Natural killer cell (primary cell): Measurements from ENCODE around the gene POLR1A. TPM values are rescaled to one million over a fixed set of nuclear protein-coding genes. Genes with fewer than 3 reads are reported as not detected.

ENCODE experiments used
- ATAC-seq, 3 donors: fragments of 150-1000 bp in 2 of 3; fragments of 200-7000 bp in 1 of 3; cut with Tn5 transposase; 1 replicate in 1 of 3; 2 replicates in 2 of 3; pipeline ENCODE4 v1.10.0; 2021; ENCODE audit warnings: mild to moderate bottlenecking in 2 of 3, moderate library complexity in 2 of 3
- DNase-seq, 2 donors: peaks; one replicate each; pipeline versions ENCODE4 v3.0.0 to v3.0.0-alpha.2; 2013 to 2021; ENCODE audit warnings: mixed read lengths in 1 of 2
- H3K27ac ChIP-seq: one replicate; pipeline ENCODE4 v1.5.1; 2013; ENCODE audit warnings: mild to moderate bottlenecking, low read length
- H3K27me3 ChIP-seq: one replicate; pipeline ENCODE4 v1.6.1; 2013; ENCODE audit warnings: low read length; ENCODE audit not compliant: control insufficient read depth, insufficient read depth
- H3K36me3 ChIP-seq: one replicate; pipeline ENCODE4 v1.6.1; 2013; ENCODE audit warnings: low read length; ENCODE audit not compliant: control insufficient read depth, insufficient read depth
- H3K4me1 ChIP-seq: one replicate; pipeline ENCODE4 v1.6.1; 2013; ENCODE audit warnings: low read length; ENCODE audit not compliant: control insufficient read depth, insufficient read depth
- H3K4me3 ChIP-seq: one replicate; pipeline ENCODE4 v1.5.1; 2013; ENCODE audit warnings: low read length
- H3K9me3 ChIP-seq: one replicate; pipeline ENCODE4 v1.6.1; 2013; ENCODE audit warnings: low read length; ENCODE audit not compliant: control insufficient read depth, insufficient read depth
- H3K27ac Mint-ChIP-seq, 2 donors: one replicate each; pipeline ENCODE4 v1.8.0; 2022; ENCODE audit warnings: mild to moderate bottlenecking in 2 of 2, mixed read lengths in 2 of 2, moderate library complexity in 1 of 2
- H3K27me3 Mint-ChIP-seq, 2 donors: one replicate each; pipeline ENCODE4 v1.8.0; 2022; ENCODE audit warnings: low read depth in 2 of 2, mixed read lengths in 2 of 2
- H3K36me3 Mint-ChIP-seq: one replicate; pipeline ENCODE4 v1.8.0; 2022; ENCODE audit warnings: mixed read lengths
- H3K4me1 Mint-ChIP-seq, 2 donors: one replicate each; pipeline ENCODE4 v1.8.0; 2022; ENCODE audit warnings: mixed read lengths in 2 of 2
- H3K4me3 Mint-ChIP-seq: one replicate; pipeline ENCODE4 v1.8.0; 2022; ENCODE audit warnings: mild to moderate bottlenecking, moderate library complexity, mixed read lengths
- H3K9me3 Mint-ChIP-seq, 2 donors: one replicate each; pipeline ENCODE4 v1.8.0; 2022; ENCODE audit warnings: mixed read lengths in 2 of 2
- WGBS: methylation state at CpG from one replicate; pipeline ENCODE4 v1.1.7; 2013; ENCODE audit warnings: missing lambda C conversion rate; ENCODE audit not compliant: insufficient coverage; 5-methylcytosine and 5-hydroxymethylcytosine counted together
- intact Hi-C: fragments of 100-400 bp; cut with micrococcal nuclease; formaldehyde crosslinking; loops from one replicate; pipeline ENCODE4 v1.14.2; 2022
- total RNA-seq, 4 donors: library from RNA; stranded (reverse); fragments of 120-200 nt in 1 of 4; gene quantifications; one replicate each; pipeline versions ENCODE4 v1.2.3 to v1.2.4, GENCODE V29; 2013 to 2022
- TF ChIP-seq, protein P1 (sequence below): fragments of 200-600 bp; IDR thresholded peaks from one replicate; pipeline ENCODE4 v1.8.0; 2022; ENCODE audit warnings: antibody characterized with exemption

POLR1A gene
- total RNA-seq, 3 donors from 2014 or later (not counting 1 experiment from before 2014, with no cell fraction given) = 19.7 to 26.5 (median 22.8) TPM

DNA sequence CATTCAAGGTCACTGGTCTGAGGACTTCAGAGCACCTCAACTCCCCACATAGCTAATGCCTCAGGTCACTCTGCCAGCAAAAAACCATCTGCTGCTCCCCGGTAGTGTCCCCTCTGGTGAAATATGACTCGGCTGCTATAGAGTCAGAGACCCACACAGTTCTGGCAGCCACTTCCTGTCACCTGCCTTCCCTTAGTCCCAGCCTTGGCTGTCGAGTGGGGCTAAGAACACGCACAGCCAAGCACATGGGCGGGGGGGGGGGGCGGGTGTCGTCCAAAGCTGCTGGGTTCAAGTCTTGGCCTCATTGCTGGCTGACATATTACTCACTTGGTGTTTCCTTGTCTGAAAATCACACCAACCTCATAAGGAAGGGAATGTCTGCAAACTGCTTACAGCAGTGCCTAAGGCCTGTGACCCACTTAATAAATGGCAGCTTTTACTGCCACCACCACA lies 37.5 kb downstream of the POLR1A start:
- peaks cover 19 to 24% of the 10 kb centered on the region in 2 donors for H3K4me1 Mint-ChIP-seq
- H3K27me3 ChIP-seq = no peaks in the 10 kb centered on the region
- no peak overlapping the region for H3K4me3 ChIP-seq
- H3K9me3 ChIP-seq = no peaks in the 10 kb centered on the region
- H3K27ac Mint-ChIP-seq = peak overlapping the region; percentile 78 to 80
- intact Hi-C loops = loop anchor here (1.0 kb wide), 1 partner anchor 12 kb away; no protein-coding TSS in a partner anchor
- peak overlapping the region; percentile 27 for H3K27ac ChIP-seq
- H3K36me3 ChIP-seq = peaks cover 49% of the 10 kb centered on the region
- WGBS = 10% methylated on average over 7 of the region's 7 CpGs
- peak; percentile 76 to 92 (median 89) for ATAC-seq
- peak in 1 of 2 donors; percentile 72 for DNase-seq
- TF ChIP-seq, protein P1, sequence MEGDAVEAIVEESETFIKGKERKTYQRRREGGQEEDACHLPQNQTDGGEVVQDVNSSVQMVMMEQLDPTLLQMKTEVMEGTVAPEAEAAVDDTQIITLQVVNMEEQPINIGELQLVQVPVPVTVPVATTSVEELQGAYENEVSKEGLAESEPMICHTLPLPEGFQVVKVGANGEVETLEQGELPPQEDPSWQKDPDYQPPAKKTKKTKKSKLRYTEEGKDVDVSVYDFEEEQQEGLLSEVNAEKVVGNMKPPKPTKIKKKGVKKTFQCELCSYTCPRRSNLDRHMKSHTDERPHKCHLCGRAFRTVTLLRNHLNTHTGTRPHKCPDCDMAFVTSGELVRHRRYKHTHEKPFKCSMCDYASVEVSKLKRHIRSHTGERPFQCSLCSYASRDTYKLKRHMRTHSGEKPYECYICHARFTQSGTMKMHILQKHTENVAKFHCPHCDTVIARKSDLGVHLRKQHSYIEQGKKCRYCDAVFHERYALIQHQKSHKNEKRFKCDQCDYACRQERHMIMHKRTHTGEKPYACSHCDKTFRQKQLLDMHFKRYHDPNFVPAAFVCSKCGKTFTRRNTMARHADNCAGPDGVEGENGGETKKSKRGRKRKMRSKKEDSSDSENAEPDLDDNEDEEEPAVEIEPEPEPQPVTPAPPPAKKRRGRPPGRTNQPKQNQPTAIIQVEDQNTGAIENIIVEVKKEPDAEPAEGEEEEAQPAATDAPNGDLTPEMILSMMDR = no peak
- H3K4me1 ChIP-seq = peaks cover 25% of the 10 kb centered on the region
- peak overlapping the region; percentile 40 for H3K4me3 Mint-ChIP-seq
- no peaks in the 10 kb centered on the region for H3K27me3 Mint-ChIP-seq
- H3K9me3 Mint-ChIP-seq = no peaks in the 10 kb centered on the region
- H3K36me3 Mint-ChIP-seq = peaks cover 30% of the 10 kb centered on the region

DNA sequence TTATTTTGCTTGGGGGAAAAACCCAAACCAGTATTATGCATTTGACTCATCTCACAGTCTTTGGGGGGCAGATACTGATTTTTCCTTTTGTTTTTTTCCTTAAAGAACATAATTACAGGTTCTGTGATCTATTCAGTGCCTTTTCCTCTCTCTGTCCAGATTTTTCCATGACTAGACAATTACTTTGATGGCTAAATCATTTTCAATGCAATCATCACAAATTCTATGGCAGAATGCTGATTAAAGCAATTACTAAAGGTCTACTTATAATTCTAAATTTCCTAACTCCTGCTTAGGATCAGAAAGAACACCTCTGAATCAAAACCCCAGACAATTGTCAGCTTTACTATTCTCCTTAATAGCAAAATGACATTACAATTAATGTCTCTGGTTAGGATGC lies 38.8 kb downstream of the POLR1A start:
- H3K9me3 ChIP-seq = no peaks in the 10 kb centered on the region
- ATAC-seq (no peak), DNase-seq (no peak)
- no peaks in the 10 kb centered on the region for H3K27me3 ChIP-seq
- H3K27ac Mint-ChIP-seq = peak overlapping the region; percentile 45 to 78
- peaks cover 52% of the 10 kb centered on the region for H3K36me3 ChIP-seq
- H3K27ac ChIP-seq = no peak overlapping the region
- H3K4me1 Mint-ChIP-seq = peaks cover 12 to 14% of the 10 kb centered on the region in 2 donors
- no peaks in the 10 kb centered on the region for H3K9me3 Mint-ChIP-seq
- no peak overlapping the region for H3K4me3 ChIP-seq
- H3K4me1 ChIP-seq = peaks cover 12% of the 10 kb centered on the region
- TF ChIP-seq, protein P1 = no peak
- intact Hi-C loops = no loop called here
- H3K27me3 Mint-ChIP-seq = no peaks in the 10 kb centered on the region
- H3K36me3 Mint-ChIP-seq = peaks cover 39% of the 10 kb centered on the region
- no peak overlapping the region for H3K4me3 Mint-ChIP-seq

DNA sequence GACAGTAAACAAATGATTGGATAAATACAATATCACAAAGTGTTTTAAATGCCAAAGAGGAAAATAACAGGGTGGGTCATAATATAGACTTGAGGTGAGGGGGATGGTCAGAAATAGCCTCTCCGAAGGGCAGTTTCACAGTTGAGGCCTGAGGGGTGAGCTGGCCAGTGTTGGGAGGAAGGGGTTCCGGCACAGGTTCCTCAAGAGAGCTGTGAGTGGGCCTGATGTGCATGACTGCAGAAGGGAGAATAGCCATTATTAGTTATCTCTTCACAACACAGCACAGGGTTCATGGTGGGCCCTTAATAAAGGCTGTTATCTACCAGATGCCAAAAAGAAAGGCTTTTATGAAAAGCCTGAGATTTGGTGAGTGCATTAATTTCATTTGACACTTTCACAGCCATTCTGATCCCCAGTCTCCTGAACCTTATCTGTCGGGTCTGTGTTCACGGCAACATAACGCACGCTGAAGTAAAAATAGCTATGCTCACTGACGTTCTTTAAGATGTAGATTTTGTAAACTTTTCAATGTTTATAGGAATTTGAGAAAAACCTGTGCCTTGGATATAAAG lies 39.6 kb downstream of the POLR1A start:
- intact Hi-C loops = no loop called here
- ATAC-seq (no peak), DNase-seq (no peak)
- peaks cover 55% of the 10 kb centered on the region for H3K36me3 ChIP-seq
- H3K27me3 ChIP-seq = no peaks in the 10 kb centered on the region
- H3K4me3 Mint-ChIP-seq = no peak overlapping the region
- TF ChIP-seq, protein P1 = no peak
- H3K4me1 Mint-ChIP-seq = peaks cover 7 to 11% of the 10 kb centered on the region in 2 donors
- peaks cover 40% of the 10 kb centered on the region for H3K36me3 Mint-ChIP-seq
- peak overlapping the region in 1 of 2 donors; percentile 73 for H3K27ac Mint-ChIP-seq
- H3K4me1 ChIP-seq = peaks cover 12% of the 10 kb centered on the region
- WGBS = 98% methylated on average over 7 of the region's 7 CpGs
- no peaks in the 10 kb centered on the region for H3K9me3 Mint-ChIP-seq
- H3K9me3 ChIP-seq = no peaks in the 10 kb centered on the region
- H3K4me3 ChIP-seq = no peak overlapping the region
- no peaks in the 10 kb centered on the region for H3K27me3 Mint-ChIP-seq
- H3K27ac ChIP-seq = no peak overlapping the region

DNA sequence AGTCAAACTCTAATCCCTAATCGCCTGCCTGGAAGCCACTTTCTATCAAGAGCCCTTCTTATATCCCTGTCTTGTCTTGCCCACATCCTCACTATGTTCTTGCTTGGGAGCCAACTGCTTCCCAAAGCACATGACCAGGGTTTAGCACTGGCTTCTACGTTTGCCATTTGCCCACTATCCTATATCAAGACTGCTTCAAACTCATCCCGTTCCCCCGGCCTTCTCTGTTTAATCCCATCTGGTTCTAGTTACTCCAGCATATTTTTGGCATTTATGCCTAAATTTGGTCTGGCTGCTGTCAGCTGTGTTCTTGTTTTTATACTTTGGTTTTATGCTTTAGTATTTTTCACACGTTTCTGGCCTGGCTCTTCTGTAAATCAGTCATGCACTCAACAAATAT lies 40.2 kb downstream of the POLR1A start:
- Histone ChIP-seq H3K4me1 (peaks cover 12% of the 10 kb centered on the region), H3K9me3 (no peaks in the 10 kb centered on the region), H3K27ac (no peak overlapping the region), H3K4me3 (no peak overlapping the region), H3K27me3 (no peaks in the 10 kb centered on the region), H3K36me3 (peaks cover 52% of the 10 kb centered on the region)
- intact Hi-C loops = no loop called here
- no peak for ATAC-seq
- H3K4me3 Mint-ChIP-seq = no peak overlapping the region
- no peaks in the 10 kb centered on the region for H3K9me3 Mint-ChIP-seq
- DNase-seq = no peak
- H3K27ac Mint-ChIP-seq = peak overlapping the region in 1 of 2 donors; percentile 73
- H3K4me1 Mint-ChIP-seq = peaks cover 7 to 11% of the 10 kb centered on the region in 2 donors
- WGBS = 83% methylated on average over 4 of the region's 5 CpGs
- H3K27me3 Mint-ChIP-seq = no peaks in the 10 kb centered on the region
- TF ChIP-seq, protein P1 = no peak
- peaks cover 40% of the 10 kb centered on the region for H3K36me3 Mint-ChIP-seq
